ENCODE measurements around the gene VAV3.

Gene VAV3

GRCh38 chr1:107940701-107941100 is 24.3 kb downstream of the VAV3 start:
- H3K27ac ChIP-seq (ENCODE audit: insufficient read depth, low read length, poor library complexity, severe bottlenecking): no peak overlapping the region
- H3K9me3 ChIP-seq (ENCODE audit: control insufficient read depth, low read length): no peaks in the 10 kb centered on the region
- no peak overlapping the region for H3K4me3 ChIP-seq (ENCODE audit: insufficient read depth, low read depth, low read length, poor library complexity, severe bottlenecking)

GRCh38 chr1:107940017-107940577 is 24.9 kb downstream of the VAV3 start:
- Histone ChIP-seq H3K27me3 (replicated peaks; ENCODE audit: control insufficient read depth, insufficient read depth, low read length, poor library complexity, severe bottlenecking) (no peaks in the 10 kb centered on the region), H3K9me3 (ENCODE audit: control insufficient read depth, low read length) (no peaks in the 10 kb centered on the region), H3K4me3 (ENCODE audit: insufficient read depth, low read depth, low read length, poor library complexity, severe bottlenecking) (no peak overlapping the region), H3K36me3 (ENCODE audit: control insufficient read depth, insufficient read depth, low read length) (no peaks in the 10 kb centered on the region), H3K27ac (ENCODE audit: insufficient read depth, low read length, poor library complexity, severe bottlenecking) (no peak overlapping the region), H3K4me1 (ENCODE audit: control insufficient read depth, insufficient read depth, low read length, poor library complexity, severe bottlenecking) (peaks cover under 1% of the 10 kb centered on the region)
- DNase-seq: no peak

More at GRCh38 chr1:107940701-107941100, 24.3 kb downstream of the VAV3 start:
- DNase-seq: no peak
- no peaks in the 10 kb centered on the region for H3K4me1 ChIP-seq (ENCODE audit: control insufficient read depth, insufficient read depth, low read length, poor library complexity, severe bottlenecking)
- no peaks in the 10 kb centered on the region for H3K27me3 ChIP-seq (replicated peaks; ENCODE audit: control insufficient read depth, insufficient read depth, low read length, poor library complexity, severe bottlenecking)
- no peaks in the 10 kb centered on the region for H3K36me3 ChIP-seq (ENCODE audit: control insufficient read depth, insufficient read depth, low read length)

GRCh38 chr1:107939256-107939655 is 25.7 kb downstream of the VAV3 start:
- no peak overlapping the region for H3K27ac ChIP-seq (ENCODE audit: insufficient read depth, low read length, poor library complexity, severe bottlenecking)
- no peaks in the 10 kb centered on the region for H3K27me3 ChIP-seq (replicated peaks; ENCODE audit: control insufficient read depth, insufficient read depth, low read length, poor library complexity, severe bottlenecking)
- no peak for DNase-seq
- peaks cover 4% of the 10 kb centered on the region for H3K4me1 ChIP-seq (ENCODE audit: control insufficient read depth, insufficient read depth, low read length, poor library complexity, severe bottlenecking)
- no peaks in the 10 kb centered on the region for H3K9me3 ChIP-seq (ENCODE audit: control insufficient read depth, low read length)
- no peak overlapping the region for H3K4me3 ChIP-seq (ENCODE audit: insufficient read depth, low read depth, low read length, poor library complexity, severe bottlenecking)
- H3K36me3 ChIP-seq (ENCODE audit: control insufficient read depth, insufficient read depth, low read length): no peaks in the 10 kb centered on the region

- peaks cover 4% of the 10 kb centered on the region for H3K4me1 ChIP-seq (ENCODE audit: control insufficient read depth, insufficient read depth, low read length, poor library complexity, severe bottlenecking)
- no peak overlapping the region for H3K27ac ChIP-seq (ENCODE audit: insufficient read depth, low read length, poor library complexity, severe bottlenecking)
- no peaks in the 10 kb centered on the region for H3K9me3 ChIP-seq (ENCODE audit: control insufficient read depth, low read length)
- H3K27me3 ChIP-seq (replicated peaks; ENCODE audit: control insufficient read depth, insufficient read depth, low read length, poor library complexity, severe bottlenecking): no peaks in the 10 kb centered on the region
- H3K36me3 ChIP-seq (ENCODE audit: control insufficient read depth, insufficient read depth, low read length): no peaks in the 10 kb centered on the region
- H3K4me3 ChIP-seq (ENCODE audit: insufficient read depth, low read depth, low read length, poor library complexity, severe bottlenecking): no peak overlapping the region
- DNase-seq: peak in 2 of 3 donors; percentile 2 to 9
Observed at GRCh38 chr1:107936498-107937481, 28.2 kb downstream of the VAV3 start.

GRCh38 chr1:107935396-107936064 is 29.4 kb downstream of the VAV3 start:
- no peak for DNase-seq
- Histone ChIP-seq H3K36me3 (ENCODE audit: control insufficient read depth, insufficient read depth, low read length) (no peaks in the 10 kb centered on the region), H3K9me3 (ENCODE audit: control insufficient read depth, low read length) (no peaks in the 10 kb centered on the region), H3K4me1 (ENCODE audit: control insufficient read depth, insufficient read depth, low read length, poor library complexity, severe bottlenecking) (peaks cover 4% of the 10 kb centered on the region), H3K27ac (ENCODE audit: insufficient read depth, low read length, poor library complexity, severe bottlenecking) (no peak overlapping the region), H3K4me3 (ENCODE audit: insufficient read depth, low read depth, low read length, poor library complexity, severe bottlenecking) (no peak overlapping the region), H3K27me3 (replicated peaks; ENCODE audit: control insufficient read depth, insufficient read depth, low read length, poor library complexity, severe bottlenecking) (no peaks in the 10 kb centered on the region)

GRCh38 chr1:107934578-107934977 is 30.4 kb downstream of the VAV3 start:
- no peak for DNase-seq
- H3K27ac ChIP-seq (ENCODE audit: insufficient read depth, low read length, poor library complexity, severe bottlenecking): no peak overlapping the region
- H3K4me3 ChIP-seq (ENCODE audit: insufficient read depth, low read depth, low read length, poor library complexity, severe bottlenecking): peak overlapping the region; percentile 24
- H3K27me3 ChIP-seq (replicated peaks; ENCODE audit: control insufficient read depth, insufficient read depth, low read length, poor library complexity, severe bottlenecking): no peaks in the 10 kb centered on the region
- H3K9me3 ChIP-seq (ENCODE audit: control insufficient read depth, low read length): no peaks in the 10 kb centered on the region
- H3K4me1 ChIP-seq (ENCODE audit: control insufficient read depth, insufficient read depth, low read length, poor library complexity, severe bottlenecking): peaks cover 4% of the 10 kb centered on the region
- no peaks in the 10 kb centered on the region for H3K36me3 ChIP-seq (ENCODE audit: control insufficient read depth, insufficient read depth, low read length)

GRCh38 chr1:107933736-107934135 is 31.2 kb downstream of the VAV3 start:
- H3K4me1 ChIP-seq (ENCODE audit: control insufficient read depth, insufficient read depth, low read length, poor library complexity, severe bottlenecking): peaks cover 4% of the 10 kb centered on the region
- DNase-seq: no peak
- H3K27ac ChIP-seq (ENCODE audit: insufficient read depth, low read length, poor library complexity, severe bottlenecking): no peak overlapping the region
- no peaks in the 10 kb centered on the region for H3K27me3 ChIP-seq (replicated peaks; ENCODE audit: control insufficient read depth, insufficient read depth, low read length, poor library complexity, severe bottlenecking)
- no peaks in the 10 kb centered on the region for H3K9me3 ChIP-seq (ENCODE audit: control insufficient read depth, low read length)
- H3K4me3 ChIP-seq (ENCODE audit: insufficient read depth, low read depth, low read length, poor library complexity, severe bottlenecking): no peak overlapping the region
- H3K36me3 ChIP-seq (ENCODE audit: control insufficient read depth, insufficient read depth, low read length): no peaks in the 10 kb centered on the region

- peaks cover 4% of the 10 kb centered on the region for H3K4me1 ChIP-seq (ENCODE audit: control insufficient read depth, insufficient read depth, low read length, poor library complexity, severe bottlenecking)
- no peak overlapping the region for H3K4me3 ChIP-seq (ENCODE audit: insufficient read depth, low read depth, low read length, poor library complexity, severe bottlenecking)
- H3K27me3 ChIP-seq (replicated peaks; ENCODE audit: control insufficient read depth, insufficient read depth, low read length, poor library complexity, severe bottlenecking): no peaks in the 10 kb centered on the region
- H3K9me3 ChIP-seq (ENCODE audit: control insufficient read depth, low read length): no peaks in the 10 kb centered on the region
- H3K36me3 ChIP-seq (ENCODE audit: control insufficient read depth, insufficient read depth, low read length): no peaks in the 10 kb centered on the region
- H3K27ac ChIP-seq (ENCODE audit: insufficient read depth, low read length, poor library complexity, severe bottlenecking): no peak overlapping the region
- DNase-seq: no peak
Observed at GRCh38 chr1:107930292-107930691, 34.7 kb downstream of the VAV3 start.

GRCh38 chr1:107927820-107928219 is 37.2 kb downstream of the VAV3 start:
- Histone ChIP-seq H3K27ac (ENCODE audit: insufficient read depth, low read length, poor library complexity, severe bottlenecking) (no peak overlapping the region), H3K9me3 (ENCODE audit: control insufficient read depth, low read length) (no peaks in the 10 kb centered on the region), H3K4me3 (ENCODE audit: insufficient read depth, low read depth, low read length, poor library complexity, severe bottlenecking) (no peak overlapping the region), H3K36me3 (ENCODE audit: control insufficient read depth, insufficient read depth, low read length) (no peaks in the 10 kb centered on the region), H3K4me1 (ENCODE audit: control insufficient read depth, insufficient read depth, low read length, poor library complexity, severe bottlenecking) (no peaks in the 10 kb centered on the region), H3K27me3 (replicated peaks; ENCODE audit: control insufficient read depth, insufficient read depth, low read length, poor library complexity, severe bottlenecking) (no peaks in the 10 kb centered on the region)
- DNase-seq: no peak
